Stimulated activated CD8-positive, alpha-beta memory T cell treated with anti-CD3 and anti-CD28 coated beads, Interleukin-12 subunit alpha, Interleukin-12 subunit beta, amount 100 ng/mL, for 4 hours (primary cell): ENCODE results near the gene CCDC85C.

Experiments
- DNase-seq: peaks from one replicate; pipeline ENCODE4 v3.0.0-alpha.2; 2020; ENCODE audit warnings: low read depth

CCDC85C gene

DNA sequence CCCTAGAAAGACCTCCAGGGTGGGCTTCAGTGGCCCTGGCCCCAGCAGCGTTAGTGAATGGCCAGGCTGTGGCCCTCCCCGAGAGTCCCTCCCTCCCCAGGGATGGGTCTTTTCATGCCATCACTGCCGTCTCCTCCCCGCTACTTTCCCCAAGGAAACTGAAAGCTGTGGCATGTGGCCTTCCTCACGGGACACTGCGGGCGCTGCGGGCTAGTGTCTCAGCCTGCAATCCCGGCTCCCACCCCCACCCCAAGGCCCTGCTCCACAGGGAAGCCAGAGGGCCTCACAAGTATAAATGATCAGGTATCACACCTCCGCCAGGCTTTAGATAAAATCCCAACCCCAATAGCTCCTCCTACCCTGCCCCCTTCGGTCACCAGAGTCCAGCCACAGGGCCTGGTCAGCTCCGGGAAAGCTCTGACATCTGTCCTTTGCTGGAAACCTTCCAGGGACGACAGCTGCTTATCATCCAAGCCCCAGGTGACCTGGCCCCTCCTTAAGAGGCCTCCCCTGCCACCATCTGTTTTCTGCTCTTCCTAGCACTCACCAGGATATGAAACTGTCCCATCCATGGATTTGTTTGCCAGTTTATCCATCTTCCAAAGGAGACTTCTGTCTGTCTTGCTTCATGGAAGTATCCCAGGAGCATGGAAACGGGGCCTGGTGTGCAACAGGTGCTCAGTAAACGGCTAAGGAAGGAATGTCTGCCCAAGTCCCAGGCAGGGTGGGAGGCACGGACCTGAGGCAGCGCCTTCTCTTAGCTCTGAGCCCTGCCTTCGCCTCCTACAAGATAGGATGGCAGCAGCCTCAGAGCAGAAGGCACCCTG, 31.6 kb downstream of the CCDC85C start:
- no peak for DNase-seq

DNA sequence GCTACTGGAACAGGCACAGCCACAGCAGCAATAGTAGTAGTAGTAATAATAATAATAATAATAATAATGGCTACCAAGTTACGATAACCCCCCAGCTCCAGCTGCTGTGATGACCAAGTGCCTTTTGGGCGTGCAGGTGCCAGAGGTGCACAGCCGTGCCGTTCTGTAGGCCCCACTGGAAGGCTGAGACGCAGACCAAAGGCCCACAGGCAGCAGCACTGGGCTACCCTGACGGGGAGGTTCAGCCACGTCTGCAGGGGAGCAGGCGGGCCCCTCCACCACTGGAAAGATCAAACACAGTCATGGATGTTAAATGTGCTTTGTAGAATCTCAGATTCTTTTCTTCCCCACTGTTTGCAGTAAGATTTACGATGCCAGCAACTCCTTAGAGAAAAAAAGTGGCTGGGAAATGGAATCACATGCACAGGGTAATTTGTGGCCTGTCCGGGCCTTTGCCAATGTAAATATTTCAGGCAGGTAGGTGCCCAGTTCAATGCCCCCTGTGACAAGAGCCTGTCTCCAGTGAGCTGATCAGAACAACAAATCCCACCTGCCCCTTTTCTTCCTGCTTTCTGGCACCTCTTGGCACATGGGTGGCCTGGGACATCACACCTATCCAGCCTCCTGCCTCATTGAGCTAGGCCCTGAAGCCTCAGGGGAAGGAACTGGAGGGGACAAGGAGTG, 32.6 kb downstream of the CCDC85C start:
- no peak for DNase-seq

DNA sequence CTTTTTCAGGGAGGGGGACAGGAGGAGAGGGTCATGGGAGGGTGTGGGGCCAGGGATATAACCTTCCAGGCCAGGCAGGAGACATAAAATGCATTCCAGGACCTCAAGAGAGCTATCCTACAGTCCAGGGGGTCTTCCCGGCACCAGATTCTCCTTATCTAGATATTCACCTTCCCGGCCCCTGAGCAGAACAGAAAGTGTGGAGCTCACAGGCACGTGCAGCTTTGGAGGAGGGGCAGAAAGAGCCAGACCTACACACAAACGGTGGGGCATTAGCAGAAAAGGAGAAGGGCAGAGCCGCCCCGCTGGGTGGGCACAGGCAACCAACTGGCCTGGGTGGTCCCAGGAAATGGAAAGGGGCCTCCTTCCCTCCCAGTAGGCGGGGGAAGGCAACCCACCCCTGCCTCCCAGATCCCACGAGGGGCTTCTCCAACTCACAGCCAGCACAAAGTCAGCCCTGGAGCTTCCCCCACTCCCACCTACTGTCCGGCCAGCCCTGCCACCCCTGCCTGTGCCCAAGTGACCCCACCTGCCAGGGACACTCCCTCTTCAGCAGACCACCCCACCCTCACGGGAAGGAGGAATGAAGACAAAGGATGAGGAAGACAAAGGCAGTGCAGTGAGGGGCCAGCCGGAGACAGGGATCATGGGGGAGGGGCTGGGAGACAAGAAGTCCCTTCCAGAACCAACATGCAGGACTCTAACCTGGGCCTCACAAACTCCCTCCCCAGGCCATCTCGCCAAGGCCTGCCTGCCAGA, 33.3 kb downstream of the CCDC85C start:
- DNase-seq: no peak

DNA sequence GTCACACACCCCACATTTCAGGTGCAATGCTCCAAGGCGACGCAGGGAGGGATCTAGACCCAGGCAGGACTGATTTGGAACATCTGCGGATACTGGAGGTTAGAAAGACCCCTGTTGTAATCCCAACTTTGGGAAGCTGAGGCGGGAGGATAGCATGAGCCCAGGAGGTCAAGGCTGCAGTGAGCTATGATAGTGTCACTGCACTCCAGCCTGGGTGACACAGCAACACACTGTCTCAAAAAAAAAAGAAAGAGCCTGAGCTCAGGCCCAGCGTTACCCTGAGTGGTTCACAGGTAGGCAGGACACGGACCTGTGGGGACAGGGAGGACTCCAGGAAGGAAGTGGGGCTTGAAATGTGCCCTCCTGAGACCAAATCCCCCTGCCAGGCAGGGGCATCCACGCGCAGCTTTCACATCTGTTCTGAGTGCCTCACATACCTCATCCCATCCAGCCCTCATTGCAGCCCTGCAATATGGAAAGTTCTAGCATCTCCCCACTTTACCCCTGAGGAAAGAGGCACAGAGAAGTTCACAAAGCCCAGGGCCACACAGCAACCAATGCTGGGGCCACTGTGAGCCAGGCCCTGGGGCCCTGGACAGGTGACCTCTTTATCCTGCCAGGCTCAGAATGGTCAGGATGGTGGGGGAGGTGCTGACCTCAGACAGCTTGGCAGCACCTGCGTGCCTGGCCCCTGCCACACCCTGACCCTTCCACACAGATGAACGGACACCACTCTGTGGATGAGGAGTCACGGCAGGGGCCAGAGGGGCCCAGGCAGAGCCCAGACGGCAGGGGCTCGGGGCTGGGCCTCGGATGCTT, 34.1 kb downstream of the CCDC85C start:
- DNase-seq: no peak

DNA sequence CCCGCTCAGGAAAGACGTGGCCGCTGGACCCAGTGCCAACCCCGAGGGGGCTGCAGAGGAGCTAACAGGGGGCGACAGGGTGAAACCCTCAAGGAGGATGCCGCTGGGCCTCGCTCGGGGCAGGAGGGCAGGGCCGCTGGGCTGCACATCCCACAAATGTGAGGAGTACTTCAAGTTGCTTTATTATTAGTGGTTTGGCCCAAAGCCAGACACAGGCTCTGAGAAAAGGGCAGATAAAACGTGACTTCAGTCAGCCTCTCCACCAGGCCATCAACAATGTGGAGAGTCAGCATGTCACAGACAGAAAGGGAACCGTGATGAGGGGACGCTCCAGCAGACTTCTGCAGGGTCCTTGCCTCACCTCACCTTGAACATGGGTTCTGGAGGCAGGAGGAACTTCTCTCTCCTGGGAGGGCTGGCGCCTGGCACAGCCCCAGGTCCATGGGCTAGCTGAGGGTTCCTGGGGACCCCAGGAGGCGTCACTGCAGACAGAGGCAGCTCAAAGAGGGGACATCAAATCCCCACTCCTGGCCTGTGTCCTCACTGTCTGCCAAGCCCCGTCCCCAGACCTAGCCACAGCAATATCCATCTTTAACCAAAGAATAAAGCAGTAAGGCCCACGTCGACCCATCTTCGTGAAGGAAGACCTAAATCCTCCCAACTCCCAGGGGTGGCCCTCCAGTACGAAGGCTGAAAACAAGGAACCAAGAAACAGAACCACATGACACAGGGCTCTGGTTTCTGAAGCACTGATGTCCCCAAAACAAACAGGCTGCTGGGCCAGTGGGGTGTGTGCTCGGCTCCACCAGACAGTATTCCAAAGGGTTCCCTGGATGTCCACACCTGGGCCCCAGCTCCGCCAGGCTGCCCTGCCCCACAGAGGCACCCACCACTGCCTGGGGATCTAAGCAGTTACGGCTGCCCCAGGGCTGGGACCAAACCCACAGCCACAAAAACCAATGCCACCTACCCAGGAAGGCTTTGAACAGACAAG, 35.1 kb downstream of the CCDC85C start:
- DNase-seq: no peak

DNA sequence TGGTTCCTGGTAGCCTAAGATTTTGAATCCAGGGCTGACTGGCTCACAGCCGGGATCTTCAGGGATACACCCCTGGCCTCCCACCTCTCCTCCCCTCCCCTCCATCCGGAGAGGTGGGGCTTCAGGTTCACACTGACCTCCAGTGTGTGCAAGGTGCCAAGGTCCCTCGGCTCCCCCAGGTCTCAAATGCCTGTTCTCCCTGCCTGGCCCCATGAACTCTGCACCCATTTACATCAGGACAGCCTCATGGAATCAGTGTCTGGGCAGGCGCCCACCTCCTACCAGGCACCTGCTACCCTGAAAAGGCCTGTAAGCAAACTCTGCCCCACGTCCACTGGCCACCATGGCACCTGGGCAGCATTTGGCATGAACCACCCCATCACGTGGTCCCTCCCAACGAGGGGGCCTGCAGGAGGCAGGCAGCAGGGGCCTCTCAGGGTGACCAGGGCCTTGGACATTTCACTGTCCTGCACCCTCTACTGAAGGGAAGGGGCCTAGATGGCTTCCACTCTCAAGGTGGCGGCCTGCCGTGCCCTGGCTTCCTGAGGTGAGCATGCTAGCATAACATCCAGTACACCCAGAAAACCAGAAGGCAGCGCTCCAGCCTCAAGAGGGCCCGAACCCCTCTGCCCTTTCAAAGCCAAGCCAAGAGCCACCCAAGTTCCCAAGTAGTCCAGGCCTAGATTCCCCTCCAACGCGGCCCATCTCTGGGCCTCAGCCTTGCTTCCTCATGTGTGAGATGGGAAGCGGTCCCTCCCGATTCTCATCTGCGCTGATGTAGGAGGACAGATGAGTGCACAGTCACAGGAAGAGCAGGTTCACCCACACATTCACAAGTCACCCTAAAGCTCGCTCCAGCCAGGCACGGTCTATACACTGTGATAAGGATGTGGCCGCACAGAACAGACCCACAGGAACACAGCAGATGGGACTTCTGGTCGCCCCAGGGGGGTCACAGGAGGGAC, 37.3 kb downstream of the CCDC85C start:
- no peak for DNase-seq

DNA sequence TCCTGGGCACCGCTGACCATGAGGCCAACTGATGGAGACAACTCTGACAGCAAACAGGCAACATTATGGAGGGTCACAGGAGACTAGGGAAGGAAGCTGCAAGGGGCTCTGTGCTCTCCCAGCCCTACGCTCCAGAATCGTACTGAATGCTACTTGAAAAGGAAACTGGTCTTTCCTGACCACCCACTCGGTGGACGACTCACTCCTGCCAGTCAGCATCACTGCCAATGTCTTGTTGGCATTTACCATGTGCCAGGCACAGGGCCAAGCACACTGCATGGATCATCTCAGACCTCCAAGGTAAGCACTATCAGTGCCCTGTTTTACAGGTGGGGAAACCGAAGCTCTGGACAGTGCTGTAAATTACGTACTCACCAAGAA, 38.0 kb downstream of the CCDC85C start:
- DNase-seq: no peak

DNA sequence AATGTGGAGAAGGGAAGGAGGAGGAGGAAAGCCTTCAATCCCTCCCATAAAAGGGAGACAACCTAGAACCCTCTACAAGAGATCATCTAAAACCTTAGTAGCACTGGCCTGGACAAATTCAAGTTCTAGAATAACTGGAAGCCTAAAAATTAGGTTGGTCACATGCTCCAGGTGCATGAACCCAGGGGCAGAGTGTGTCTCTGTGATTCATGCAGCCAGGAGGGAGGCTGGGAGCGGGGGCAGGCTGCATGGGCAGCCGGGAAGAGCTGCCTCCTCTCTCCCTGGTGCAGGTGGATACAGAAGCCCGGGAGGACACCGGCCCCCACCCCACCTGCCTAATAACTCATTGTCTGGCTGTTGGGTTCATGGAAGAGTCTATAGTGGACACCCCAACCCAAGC, 38.6 kb downstream of the CCDC85C start:
- no peak for DNase-seq

DNA sequence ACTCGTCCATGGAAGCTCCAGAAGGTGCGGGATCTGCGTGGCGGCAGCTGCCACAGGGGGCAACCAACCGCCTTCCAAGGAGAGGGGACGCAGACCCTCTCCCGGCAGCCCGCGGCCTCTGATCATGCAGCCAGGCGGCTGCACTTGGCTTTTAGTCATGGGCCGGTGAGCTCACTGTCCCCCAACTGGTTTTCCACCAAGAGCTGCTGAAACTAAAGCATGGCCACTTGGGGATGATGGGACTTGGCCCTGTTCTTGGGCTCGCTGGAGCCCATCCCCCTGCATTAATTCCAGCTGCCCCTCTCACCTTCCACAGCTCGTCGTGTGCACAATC, 39.1 kb downstream of the CCDC85C start:
- no peak for DNase-seq

DNA sequence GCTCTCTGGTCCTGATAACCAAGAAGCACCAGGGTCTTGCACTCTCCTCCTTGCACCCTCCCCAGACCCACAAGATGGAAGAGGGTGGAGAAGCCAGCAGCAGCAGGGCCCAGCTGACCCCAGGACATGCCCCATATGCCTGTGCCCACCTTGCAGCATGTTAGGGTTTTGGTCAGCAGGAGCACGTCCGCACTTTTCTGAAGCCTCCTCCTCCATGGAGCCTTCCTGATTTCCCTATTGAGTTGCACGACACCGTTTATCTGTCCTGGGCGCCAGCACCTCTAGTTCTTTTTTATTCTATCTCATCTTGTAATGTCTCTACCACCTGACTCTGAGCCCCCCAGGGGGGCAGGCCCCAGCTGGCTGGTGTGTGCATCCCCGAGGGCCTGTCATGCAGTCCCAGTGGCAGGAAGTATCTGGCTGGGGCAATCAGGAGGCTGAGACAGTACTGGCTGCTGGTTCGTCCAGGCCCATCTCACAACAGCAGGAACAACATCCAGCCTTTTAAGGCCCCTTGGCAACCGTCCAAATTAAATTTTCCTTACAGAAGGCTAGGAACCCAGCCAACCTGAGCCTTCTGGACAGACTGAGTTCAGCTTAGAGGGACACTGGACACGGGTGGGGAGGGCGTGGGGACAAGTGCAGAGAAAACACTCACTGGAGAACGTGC, 39.6 kb downstream of the CCDC85C start:
- DNase-seq: no peak

DNA sequence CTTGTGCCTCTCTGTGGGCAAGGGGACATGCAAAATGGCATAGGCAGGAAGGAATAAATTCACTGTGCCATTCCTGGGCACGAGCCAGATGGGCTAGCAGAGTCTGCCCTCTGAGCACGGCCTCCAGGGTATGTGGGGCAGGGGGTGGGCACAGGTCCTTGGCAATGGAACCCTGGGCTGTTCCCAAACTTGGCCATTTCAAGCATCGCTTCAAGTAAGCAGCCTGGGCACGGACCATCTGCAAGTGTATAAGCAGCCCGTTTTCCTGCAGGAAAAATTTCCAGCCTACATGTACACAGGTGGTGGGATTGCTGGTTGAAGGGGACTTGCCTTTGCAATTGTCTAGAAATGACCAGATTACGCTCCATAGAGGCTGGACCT, 40.3 kb downstream of the CCDC85C start:
- DNase-seq: no peak

DNA sequence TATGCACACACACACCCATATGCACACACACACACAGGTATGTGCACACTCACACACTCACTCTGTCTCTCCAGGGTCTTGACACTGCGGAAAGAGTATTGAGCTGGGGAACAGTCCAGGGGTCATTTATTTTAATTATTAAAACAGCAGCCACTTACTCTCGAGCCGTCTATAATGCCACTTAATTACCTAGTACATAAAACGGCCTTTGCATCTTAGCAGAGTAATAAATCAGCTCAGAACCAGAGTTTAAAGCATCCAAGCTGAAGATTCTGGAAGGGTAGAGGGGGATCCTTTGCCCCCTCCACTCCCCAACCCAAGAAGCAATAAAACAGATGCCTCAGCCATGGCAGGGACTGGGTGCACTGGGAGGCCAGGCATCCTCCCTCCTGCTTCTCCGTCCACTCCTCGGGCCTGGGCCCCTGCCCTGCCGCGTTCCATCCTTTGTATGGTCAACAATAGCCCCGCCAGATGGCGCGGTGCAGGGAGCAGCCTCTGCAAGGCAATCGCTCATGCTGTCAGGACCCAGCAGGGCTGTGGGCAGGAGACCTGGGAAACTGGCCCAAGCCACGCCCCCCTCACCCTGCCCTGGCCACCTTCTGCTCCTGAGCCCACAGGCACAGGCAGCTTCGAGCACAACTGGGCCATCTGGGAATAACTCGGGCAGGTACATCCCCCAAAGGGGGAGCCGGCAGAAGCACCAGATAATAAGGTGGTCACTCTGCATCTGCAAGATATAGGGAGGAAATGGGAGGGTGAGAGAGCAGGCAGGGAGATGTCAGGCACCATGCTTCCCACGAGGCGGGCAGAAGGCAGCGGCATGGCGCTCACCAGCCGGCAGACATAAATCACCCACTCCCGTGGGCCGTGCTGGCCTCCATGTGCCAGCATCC, 40.9 kb downstream of the CCDC85C start:
- no peak for DNase-seq

DNA sequence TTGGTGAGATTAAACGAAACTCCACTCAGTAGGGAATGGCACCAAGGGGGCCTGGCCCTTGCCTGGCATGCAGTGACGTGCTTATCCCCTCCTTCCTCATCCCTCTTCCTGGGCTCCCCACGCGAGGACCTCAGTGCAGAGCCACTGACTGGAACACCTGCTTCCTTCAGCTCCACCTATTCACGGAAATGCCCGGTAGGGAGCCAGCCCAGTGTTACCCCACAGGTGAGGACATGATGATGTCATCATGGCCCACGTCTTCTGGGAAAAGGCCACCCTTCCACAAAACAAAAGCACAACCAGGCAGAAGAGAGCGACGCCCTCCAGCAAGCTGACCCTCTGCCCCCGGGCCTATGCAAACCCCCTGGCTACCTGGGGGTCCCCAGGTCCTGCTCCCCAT, 42.1 kb downstream of the CCDC85C start:
- no peak for DNase-seq

DNA sequence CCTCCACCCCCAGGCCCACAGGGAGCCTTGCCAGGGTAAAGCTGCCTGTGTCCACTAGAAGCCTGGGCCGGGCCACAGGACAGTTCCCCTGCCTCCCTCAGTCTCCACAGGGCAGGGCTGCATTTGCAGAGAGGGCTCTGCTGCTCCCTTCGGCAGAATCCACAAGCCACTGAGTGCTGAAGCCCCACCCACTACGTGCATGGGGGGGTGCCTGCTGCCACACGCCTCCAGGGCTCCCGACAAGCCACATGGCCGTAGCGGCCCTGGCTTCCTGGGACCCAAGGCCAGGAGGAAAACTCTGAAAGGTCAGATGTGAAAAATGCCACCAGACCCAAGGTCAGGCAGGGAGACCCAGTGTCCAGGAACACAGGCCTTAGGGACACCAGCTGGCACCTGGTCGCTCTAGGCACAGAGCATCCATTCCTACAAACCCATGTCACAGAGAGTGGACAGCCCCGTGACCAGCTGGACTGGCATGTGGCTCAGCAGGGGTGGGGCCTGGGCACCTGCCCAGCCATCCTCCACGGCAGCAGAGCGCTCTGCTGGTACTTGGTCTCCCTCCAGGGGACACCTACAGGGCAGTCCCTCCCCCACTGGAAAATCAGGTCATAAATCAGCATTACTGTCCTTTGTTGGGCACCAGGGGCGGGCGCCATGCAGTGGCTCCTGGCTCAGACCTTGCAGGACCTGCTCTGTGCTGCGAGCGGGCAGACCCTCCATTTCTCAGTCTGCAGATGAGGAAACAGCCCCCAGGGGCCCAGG, 42.9 kb downstream of the CCDC85C start:
- DNase-seq: no peak

DNA sequence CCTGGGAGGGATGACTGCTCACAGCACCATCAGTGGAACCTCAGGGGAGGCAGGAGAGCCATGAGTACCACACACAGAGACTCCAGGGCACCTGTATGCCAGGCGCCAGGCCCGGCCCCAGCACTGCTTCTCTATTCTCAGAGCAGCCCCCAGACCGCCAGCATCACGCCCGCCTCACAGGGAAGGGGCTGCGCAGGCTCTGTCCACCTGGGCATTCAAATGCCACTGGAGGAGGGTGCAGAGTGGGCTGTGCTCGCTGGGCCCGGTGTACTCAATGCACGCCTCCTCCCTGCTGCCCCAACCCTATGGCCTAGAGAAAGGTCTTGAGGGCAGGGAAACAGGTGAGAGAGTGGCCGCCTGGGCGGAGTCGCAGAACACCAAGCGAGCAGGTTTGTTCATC, 43.6 kb downstream of the CCDC85C start:
- no peak for DNase-seq

DNA sequence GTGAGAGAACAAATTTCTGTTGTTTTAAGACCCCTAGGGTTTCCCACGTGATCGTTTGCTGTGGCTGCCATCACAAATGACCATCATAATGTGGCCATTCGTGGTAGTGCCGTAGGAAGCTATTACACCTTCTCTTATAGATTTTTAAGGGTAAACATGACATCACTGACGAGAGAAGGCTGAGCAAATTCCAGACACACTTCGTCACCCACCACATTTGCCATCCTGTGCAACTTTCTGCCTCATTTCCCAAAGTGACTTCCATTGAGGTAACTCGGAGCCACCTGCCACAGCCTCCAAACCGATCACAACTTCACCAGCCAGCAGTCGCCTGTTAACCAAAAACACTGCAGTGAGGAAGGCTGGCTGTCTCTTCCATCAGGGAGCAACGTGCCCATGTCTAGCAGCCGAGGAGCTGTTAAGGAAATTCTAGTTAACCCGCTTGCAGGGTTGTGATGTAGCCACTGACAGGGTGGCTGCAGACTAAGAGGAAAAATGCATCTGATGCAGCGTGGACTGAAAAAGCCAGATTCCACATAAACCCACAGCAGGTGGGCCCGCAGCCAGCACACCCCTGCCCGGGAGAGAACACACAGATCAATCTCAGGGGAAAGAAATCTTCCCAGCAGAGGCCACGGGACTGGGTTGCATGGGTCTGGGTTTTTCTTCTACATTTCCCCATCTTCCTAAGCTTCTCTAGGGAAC, 44.6 kb downstream of the CCDC85C start:
- DNase-seq: no peak
